Loucy (cell line): ENCODE data around the gene MEAF6.

Experiments
- H2AFZ ChIP-seq: fragments of 200-600 bp; sonication (generic); 2 replicates; pipeline ENCODE4 v1.6.0; 2016; ENCODE audit warnings: antibody characterized with exemption, mild to moderate bottlenecking, low read length, moderate library complexity
- H3F3A ChIP-seq: fragments of 200-600 bp; 2 replicates; pipeline ENCODE4 v1.6.0; 2016; ENCODE audit warnings: antibody characterized with exemption, low read depth, mild to moderate bottlenecking
- H3K27me3 ChIP-seq: fragments of 200-600 bp; sonication (generic); 2 replicates; pipeline ENCODE4 v1.6.1; 2014; ENCODE audit warnings: low read length, mild to moderate bottlenecking; ENCODE audit not compliant: insufficient read depth, poor library complexity, severe bottlenecking
- H3K36me3 ChIP-seq: fragments of 200-600 bp; sonication (generic); 2 replicates; pipeline ENCODE4 v1.6.1; 2016; ENCODE audit warnings: low read length; ENCODE audit not compliant: insufficient read depth
- H3K4me1 ChIP-seq: fragments of 200-600 bp; sonication (generic); 2 replicates; pipeline ENCODE4 v1.5.1; 2014; ENCODE audit warnings: low read length, mild to moderate bottlenecking; ENCODE audit not compliant: insufficient read depth, poor library complexity, severe bottlenecking
- H3K4me2 ChIP-seq: fragments of 200-600 bp; sonication (generic); 2 replicates; pipeline ENCODE4 v1.6.0; 2014; ENCODE audit warnings: antibody characterized with exemption, low read length, low read depth, mild to moderate bottlenecking; ENCODE audit not compliant: poor library complexity, severe bottlenecking
- H3K4me3 ChIP-seq: fragments of 200-600 bp; sonication (generic); 2 replicates; pipeline ENCODE4 v1.5.1; 2014; ENCODE audit warnings: low read length, mild to moderate bottlenecking, mixed read lengths; ENCODE audit not compliant: poor library complexity, severe bottlenecking
- H3K79me2 ChIP-seq: fragments of 200-600 bp; sonication (generic); 2 replicates; pipeline ENCODE4 v1.6.1; 2014; ENCODE audit warnings: low read length; ENCODE audit not compliant: insufficient read depth
- H3K9ac ChIP-seq: fragments of 200-600 bp; sonication (generic); 2 replicates; pipeline ENCODE4 v1.6.0; 2014; ENCODE audit warnings: mild to moderate bottlenecking, low read depth, low read length, moderate library complexity; ENCODE audit not compliant: poor library complexity, severe bottlenecking
- H3K9me2 ChIP-seq: fragments of 200-600 bp; sonication (generic); replicated peaks from 2 replicates; pipeline ENCODE4 v1.6.1; 2016; ENCODE audit warnings: low read depth, low read length, mixed read lengths
- H3K9me3 ChIP-seq: fragments of 200-600 bp; sonication (generic); 2 replicates; pipeline ENCODE4 v1.6.1; 2014; ENCODE audit warnings: mild to moderate bottlenecking, antibody characterized with exemption, low read length, low read depth; ENCODE audit not compliant: insufficient read depth
- H4K20me1 ChIP-seq: fragments of 200-600 bp; sonication (generic); 2 replicates; pipeline ENCODE4 v1.6.0; 2014; ENCODE audit warnings: antibody characterized with exemption, low read length, mild to moderate bottlenecking; ENCODE audit not compliant: insufficient read depth, poor library complexity, severe bottlenecking
- CTCF ChIP-seq: fragments of 200-600 bp; sonication (generic); conservative IDR thresholded peaks from 2 replicates; pipeline ENCODE4 v1.5.1; 2014; ENCODE audit warnings: mild to moderate bottlenecking, antibody characterized with exemption, low read length
- EZH2phosphoT487 ChIP-seq: fragments of 200-600 bp; IDR thresholded peaks from 2 replicates; pipeline ENCODE4 v1.6.1; 2018; ENCODE audit warnings: antibody characterized with exemption, mild to moderate bottlenecking, moderate library complexity, borderline replicate concordance

Gene MEAF6

DNA sequence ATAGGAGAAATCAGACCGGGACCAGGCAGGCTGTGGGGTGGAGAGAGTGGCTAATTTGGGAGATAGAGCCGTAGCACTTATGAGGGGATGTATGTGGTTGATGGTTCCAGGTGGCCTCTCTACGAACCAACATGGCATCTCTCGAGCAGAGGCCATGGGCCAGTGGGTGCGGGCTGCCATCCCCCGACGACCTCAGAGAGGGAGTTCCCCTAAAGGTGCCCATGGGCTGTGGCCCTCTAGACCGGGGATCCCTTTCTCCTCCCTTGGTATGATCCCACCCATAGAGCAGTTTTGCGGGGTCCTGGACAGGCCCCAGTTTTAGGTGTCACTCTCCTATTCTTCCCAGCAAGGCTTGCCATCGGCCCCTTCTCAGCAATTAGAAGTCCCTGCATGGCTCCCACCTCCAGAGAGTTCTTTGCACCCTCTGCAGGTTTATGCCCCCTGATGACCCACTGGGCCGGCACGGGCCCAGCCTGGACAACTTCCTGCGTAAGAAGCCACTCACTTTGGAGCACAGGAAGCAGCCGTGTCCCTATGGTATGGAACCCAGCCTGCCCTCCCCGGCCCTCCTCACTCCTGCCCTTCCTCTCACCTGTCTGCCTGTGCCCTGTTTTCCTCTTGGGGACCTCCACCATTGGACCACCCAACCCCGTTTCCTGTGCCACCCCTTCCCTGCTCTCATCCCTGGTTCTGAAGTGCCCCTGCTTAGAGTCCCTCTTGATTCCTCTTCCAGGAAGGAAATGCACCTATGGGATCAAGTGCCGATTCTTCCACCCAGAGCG is 32.4 kb downstream of the MEAF6 start:
- TF ChIP-seq EZH2phosphoT487 (no peak), CTCF (no peak)
- peaks cover 46% of the 10 kb centered on the region for H3K79me2 ChIP-seq
- no peaks in the 10 kb centered on the region for H3K27me3 ChIP-seq
- H3K9me2 ChIP-seq = no peaks in the 10 kb centered on the region
- 0 out of 2 replicates have a peak, but pooled peaks cover 3% of the 10 kb centered on the region for H3F3A ChIP-seq
- peaks cover 38% of the 10 kb centered on the region; the same call in 1 of the 2 replicates for H3K36me3 ChIP-seq
- H3K4me1 ChIP-seq = peaks cover 37% of the 10 kb centered on the region
- H3K4me3 ChIP-seq = no peak overlapping the region
- H3K4me2 ChIP-seq = no peak overlapping the region
- H4K20me1 ChIP-seq = peaks cover 42% of the 10 kb centered on the region
- no peaks in the 10 kb centered on the region for H3K9me3 ChIP-seq
- no peak overlapping the region for H2AFZ ChIP-seq
- no peak overlapping the region for H3K9ac ChIP-seq

GRCh38 chr1:37481289-37482003 is 33.1 kb downstream of the MEAF6 start:
- H3F3A ChIP-seq = 0 out of 2 replicates have a peak, but pooled peaks cover 3% of the 10 kb centered on the region
- H3K79me2 ChIP-seq = peaks cover 54% of the 10 kb centered on the region

More at GRCh38 chr1:37481289-37482003, 33.1 kb downstream of the MEAF6 start:
- peaks cover 40% of the 10 kb centered on the region for H3K4me1 ChIP-seq
- H3K4me3 ChIP-seq = no peak overlapping the region
- H3K36me3 ChIP-seq = peaks cover 38% of the 10 kb centered on the region; the same call in 1 of the 2 replicates
- H3K9ac ChIP-seq = no peak overlapping the region
- peaks cover 48% of the 10 kb centered on the region for H4K20me1 ChIP-seq
- no peak for TF ChIP-seq EZH2phosphoT487
- no peak for TF ChIP-seq CTCF
- no peaks in the 10 kb centered on the region for H3K9me3 ChIP-seq
- no peak overlapping the region for H2AFZ ChIP-seq
- H3K27me3 ChIP-seq = no peaks in the 10 kb centered on the region
- no peak overlapping the region for H3K4me2 ChIP-seq
- no peaks in the 10 kb centered on the region for H3K9me2 ChIP-seq
